ENCODE measurements around the gene REC8.

Gene REC8, protein sequence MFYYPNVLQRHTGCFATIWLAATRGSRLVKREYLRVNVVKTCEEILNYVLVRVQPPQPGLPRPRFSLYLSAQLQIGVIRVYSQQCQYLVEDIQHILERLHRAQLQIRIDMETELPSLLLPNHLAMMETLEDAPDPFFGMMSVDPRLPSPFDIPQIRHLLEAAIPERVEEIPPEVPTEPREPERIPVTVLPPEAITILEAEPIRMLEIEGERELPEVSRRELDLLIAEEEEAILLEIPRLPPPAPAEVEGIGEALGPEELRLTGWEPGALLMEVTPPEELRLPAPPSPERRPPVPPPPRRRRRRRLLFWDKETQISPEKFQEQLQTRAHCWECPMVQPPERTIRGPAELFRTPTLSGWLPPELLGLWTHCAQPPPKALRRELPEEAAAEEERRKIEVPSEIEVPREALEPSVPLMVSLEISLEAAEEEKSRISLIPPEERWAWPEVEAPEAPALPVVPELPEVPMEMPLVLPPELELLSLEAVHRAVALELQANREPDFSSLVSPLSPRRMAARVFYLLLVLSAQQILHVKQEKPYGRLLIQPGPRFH

DNA sequence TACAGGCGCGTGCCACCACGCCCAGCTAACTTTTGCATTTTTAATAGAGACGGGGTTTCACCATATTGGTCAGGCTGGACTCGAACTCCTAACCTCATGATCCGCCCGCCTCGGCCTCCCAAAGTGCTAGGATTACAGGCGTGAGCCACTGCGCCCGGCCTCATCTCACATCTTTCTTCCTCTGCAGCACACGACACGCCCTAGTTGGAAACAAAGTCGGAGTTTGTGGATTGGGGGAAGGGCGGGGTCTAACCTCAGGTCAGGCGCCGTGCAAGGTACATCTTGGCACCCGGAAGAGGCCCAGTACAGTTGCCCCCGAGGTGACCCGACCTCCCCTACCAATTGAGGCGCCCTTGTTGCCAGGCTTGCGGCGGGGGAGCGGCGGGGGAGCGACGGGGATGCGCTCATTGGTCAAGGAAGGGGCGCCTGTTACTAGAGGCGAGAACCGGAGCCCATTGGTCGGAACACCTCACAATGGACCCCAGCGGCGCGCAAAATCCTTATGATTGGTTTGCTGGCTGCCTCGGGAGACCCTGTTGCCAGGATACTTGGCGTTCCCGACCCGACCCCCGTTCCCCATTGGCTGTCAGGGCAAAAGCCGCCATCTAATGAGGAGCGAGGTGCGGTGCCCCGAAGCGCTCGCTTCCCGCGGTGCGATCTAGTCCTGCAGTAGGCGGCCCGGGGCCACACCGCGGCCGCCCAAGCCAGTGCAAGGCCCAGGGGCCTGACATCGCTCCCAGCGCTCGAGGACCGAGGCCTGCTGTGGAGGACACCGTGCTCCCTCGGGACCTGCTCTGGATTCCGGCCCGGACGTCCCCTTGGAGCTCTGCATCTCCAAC is at the start of gene REC8:
Gene REC8, plus strand, starts transcription at position 659 of the 839 bp plus-strand sequence. CDS start 473 bp downstream, outside the sequence.
- peak; percentile 55 for DNase-seq (ENCODE audit: low read depth)

DNA sequence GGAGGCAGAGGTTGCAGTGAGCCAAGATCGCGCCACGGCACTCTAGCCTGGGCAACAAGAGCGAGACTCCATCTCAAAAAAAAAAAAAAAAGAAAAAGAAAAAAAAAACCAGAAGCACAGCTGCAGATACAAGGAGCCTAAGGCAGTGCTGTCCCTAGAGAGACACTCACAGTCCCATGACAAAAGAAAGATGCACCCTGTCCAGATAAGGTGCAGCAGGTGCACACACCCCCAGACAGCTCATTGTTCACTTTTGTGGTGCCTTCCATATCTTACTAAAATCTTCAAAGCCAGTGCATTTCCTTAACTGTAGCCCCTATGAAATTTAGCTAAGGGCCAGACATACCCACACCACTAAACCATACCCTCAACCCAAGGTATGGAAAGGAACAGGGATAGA is 49.5 kb upstream of the REC8 start:
- no peak for DNase-seq (ENCODE audit: low read depth)

DNA sequence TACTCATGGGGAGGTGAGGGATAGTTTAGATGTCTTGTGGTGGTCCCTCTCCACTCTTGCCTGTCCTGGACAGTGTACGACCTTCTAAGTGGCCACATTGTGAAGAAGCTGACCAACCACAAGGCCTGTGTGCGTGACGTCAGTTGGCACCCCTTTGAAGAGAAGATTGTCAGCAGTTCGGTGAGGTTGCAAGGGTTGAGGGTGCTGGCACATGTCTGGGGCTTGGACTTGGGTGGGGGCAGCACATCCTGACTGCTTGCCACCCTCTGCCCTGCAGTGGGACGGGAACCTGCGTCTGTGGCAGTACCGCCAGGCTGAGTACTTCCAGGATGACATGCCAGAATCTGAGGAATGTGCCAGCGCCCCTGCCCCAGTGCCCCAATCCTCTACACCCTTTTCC is 49.0 kb upstream of the REC8 start:
- no peak for DNase-seq (ENCODE audit: low read depth)

DNA sequence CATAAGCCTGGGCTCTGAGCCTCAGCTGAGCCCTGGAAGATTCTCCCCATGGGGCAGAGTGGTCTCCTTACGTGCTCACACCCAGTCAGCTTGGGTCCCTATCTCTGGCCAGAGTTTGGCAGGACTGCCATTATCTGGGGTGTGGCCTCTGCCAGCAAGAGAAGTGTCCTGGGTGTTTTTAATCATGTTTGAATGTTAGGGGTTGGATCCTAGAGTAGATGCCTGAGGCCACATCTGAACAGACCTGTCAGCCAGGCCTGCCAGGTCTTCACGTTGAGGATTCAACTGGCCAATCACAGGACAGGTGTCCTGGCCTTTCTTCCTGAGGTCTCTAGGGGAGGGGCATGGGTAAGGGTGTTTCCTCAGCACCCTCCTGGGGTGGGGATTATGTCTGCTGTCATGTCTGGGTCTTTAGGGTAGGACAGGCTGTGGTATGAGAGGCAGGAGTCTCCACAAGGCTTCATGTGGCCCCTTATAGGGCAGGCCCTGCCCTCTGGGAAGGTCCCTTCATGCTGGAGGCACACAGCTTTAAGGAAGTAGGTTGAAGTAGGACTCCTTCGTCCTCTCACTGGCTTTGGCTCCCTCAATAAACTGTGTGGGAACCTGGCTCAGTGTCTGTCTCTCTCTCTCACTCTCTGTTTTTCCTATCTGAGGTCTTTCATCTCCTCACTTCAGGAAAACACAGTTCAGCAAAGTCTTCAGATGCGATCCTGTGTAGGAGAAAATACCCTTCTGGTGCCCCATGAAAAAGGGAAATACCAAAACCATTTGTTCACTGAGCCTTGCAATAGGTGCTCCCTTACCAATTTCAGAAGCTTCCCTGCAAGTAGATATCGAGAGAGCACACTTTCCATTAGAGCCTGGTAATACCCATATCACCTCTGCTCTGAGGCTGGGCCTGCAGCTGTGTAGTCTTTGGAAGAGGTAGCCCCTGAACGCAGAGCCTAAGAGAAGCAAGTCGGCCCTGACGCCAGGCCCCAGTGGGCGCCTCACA is 48.2 kb upstream of the REC8 start:
- no peak for DNase-seq (ENCODE audit: low read depth)

DNA sequence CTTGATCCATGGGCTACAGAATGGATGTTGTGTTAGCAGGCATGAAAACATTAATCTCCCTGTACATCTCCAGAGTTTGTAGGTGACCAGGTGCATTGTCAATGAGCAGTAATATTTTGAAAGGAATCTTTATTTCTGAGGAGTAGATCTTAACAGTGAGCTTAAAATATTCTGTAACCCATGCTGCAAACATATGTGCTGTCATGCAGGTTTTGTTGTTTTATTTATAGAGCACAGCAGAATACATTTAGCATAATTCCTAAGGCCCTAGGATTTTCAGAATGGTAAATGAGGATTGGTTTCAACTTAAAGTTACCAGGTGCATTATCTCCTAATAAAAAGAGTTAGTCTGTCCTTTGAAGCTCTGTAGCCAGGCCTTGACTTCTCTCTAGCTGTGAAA is 44.9 kb upstream of the REC8 start:
- no peak for DNase-seq (ENCODE audit: low read depth)

DNA sequence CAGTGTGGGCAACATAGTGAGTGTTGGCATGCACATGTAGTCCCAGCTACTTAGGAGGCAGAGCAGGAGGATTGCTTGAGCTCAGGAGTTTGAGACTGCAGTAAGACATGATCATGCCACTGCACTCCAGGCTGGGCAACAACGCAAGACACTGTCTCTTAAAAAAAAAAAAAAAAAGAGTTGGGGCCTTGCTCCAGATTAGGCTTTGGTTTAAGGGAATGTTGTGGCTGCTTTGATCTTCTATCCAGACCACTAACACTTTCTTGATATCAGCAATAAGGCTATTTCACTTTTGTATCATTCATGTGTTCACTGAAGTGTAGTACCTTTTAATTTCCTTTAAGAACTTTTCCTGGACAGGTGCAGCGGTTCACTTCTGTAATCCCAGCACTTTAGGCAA is 44.2 kb upstream of the REC8 start:
- DNase-seq (ENCODE audit: low read depth) = no peak

DNA sequence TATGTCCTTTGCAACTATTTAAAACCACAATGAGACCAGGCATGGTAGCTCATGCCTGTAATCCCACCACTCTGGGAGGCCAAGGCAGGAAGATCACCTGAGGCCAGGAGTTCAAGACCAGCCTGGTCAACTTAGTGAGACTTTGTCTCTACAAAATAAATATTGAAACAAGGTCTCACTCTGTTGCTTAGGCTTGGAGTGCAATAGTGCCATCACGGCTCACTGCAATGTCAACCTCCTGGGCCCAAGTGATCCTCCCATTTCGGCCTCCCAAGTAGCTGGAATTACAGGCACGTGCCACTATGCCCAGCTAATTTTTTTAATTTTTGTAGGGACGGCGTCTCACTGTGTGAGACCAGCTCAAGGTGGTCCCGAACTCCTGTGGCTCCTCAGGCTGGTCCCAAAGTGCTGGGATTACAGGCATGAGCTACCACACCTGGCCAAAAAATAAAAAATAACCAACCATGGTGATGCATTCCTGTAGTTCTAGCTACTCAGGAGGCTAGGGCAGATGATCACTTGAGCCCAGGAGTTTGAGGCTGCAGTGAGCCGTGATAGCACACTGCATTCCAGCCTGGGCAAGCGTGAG is 42.4 kb upstream of the REC8 start:
- DNase-seq (ENCODE audit: low read depth) = no peak

DNA sequence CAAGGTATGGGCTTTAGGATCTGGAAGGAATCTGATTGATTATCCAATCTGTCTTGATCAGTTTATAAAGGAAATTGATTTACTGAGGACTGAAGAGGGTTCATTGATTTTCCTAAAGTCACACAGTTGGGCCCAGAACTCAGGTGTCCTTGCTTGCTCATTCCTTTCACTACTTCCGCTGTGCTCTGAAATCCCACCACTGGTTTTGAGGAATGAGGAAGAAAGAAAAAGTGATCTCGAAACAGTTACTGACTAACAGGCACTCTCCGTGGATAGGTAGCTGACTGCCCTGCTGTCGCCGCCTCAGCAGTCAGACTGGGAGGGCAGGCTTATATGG is 41.5 kb upstream of the REC8 start, which contains the start of gene FITM1:
Gene FITM1, plus strand, starts transcription at position 280 of the 337 bp plus-strand sequence. CDS start 905 bp downstream, outside the sequence.
- DNase-seq (ENCODE audit: low read depth) = no peak

DNA sequence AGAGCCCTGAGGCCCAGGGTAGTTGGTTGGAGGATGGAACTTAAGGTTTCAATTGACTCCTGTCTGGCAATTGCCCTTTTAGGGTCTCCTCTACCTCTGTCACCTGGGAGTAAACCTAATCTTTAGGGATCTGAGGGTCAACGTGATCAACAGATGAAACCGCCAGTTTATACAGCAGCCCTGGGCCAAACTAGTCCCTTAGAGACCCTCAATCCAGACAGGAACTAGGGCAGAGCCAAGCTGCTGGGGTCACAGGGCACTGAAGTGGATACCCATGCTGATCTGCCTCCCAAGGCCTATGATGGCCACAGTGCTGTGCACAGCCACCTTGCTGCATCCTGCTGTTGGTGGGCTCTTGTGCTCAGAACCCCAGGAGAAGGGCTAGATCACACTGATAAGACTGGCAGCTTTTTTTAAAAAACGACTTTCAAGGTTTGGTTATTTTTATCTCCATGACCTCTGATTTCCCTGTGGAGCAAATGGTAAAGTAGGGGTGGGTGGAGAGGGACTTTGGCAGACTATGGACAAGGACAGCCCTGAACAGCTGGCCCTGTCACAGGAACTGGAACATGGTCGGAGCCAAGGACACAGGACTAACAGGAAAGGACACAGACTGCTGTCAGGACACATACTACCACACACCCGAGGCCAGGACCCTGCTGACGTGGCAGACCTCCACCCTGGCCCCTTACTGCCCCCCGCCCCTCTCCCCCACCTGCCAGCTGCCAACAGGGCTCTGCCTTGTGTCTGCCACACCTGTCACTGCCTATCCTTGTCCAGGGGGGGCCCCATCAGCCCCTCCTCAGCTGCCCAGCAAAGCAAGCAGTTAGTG is 40.9 kb upstream of the REC8 start:
- DNase-seq (ENCODE audit: low read depth) = no peak

DNA sequence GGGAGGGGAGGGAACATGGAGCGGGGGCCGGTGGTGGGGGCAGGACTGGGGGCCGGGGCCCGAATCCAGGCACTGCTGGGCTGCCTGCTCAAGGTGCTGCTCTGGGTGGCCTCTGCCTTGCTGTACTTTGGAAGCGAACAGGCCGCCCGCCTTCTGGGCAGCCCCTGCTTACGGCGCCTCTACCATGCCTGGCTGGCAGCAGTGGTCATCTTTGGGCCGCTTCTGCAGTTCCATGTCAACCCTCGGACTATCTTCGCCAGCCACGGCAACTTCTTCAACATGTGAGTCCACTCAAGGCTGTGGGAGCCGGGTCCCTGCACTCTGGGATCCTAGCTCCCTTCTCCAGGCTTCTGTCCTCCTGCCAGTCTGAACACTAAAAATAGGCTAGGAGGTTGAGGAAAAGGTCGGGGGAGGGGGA is 40.3 kb upstream of the REC8 start:
- no peak for DNase-seq (ENCODE audit: low read depth)

DNA sequence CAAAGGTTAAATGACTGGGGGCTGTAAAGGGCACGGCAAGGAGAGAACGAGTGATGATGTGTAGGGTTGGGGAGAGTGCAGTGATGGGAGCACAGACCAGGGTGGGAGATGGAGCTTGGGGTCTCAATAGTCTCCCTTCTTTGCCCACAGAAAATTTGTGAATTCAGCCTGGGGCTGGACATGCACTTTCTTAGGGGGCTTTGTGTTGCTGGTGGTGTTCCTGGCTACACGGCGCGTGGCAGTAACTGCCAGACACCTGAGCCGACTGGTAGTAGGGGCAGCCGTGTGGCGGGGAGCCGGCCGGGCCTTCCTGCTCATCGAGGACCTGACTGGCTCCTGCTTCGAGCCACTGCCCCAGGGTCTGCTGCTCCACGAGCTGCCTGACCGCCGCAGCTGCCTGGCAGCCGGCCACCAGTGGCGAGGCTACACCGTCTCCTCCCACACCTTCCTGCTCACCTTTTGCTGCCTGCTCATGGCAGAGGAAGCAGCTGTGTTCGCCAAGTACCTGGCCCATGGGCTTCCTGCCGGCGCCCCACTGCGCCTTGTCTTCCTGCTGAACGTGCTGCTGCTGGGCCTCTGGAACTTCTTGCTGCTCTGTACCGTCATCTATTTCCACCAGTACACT is 39.7 kb upstream of the REC8 start:
- DNase-seq (ENCODE audit: low read depth) = no peak

DNA sequence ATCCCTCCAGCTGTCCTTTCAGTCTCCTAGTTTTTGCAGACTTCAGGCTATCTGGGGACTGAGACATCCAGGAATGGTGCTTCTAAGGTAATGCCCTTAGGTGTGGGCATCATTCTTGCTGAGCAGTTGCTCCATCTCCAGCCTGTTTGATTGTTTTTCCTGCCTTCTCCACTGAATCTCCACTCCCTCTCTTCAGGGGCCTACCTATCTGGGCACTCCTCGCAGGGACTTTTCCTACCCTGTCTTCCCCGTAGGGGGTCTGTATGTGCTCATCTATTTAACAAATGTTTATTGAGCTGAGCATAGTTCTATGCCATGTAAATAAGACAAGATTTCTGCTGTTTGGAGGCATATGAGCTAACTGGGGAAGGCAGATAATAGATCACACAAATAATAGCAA is 38.9 kb upstream of the REC8 start:
- DNase-seq (ENCODE audit: low read depth) = no peak

DNA sequence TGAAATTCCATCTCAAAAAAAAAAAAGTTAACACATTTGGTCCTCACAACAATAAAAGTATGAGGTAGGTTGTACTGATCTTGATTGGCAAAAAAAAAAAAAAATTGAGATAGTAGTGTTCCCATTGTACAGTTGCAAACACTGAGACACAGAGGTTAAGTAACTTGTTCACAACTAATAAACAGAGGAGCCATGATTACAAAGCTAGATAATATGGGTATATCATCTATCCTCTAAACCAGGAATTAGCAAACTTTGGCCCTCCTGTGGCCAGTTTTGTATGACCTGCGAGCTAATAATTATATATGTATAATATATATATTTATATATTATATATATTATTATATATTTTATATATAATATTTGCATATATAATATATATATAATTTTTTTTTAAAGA is 38.1 kb upstream of the REC8 start:
- no peak for DNase-seq (ENCODE audit: low read depth)

DNA sequence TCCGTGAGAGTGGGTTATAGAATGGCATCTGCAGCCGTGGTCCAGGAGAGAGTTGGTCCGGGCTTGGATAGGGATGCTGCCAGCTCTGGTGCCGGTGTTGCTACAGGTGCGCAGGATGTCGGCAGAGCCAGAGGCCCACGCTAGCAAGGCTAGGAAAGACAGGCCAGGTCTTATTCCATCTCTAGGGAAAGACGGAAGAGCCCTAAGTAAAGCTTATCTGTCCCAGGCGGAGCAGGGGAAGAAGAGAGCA is 36.4 kb upstream of the REC8 start:
- no peak for DNase-seq (ENCODE audit: low read depth)

DNA sequence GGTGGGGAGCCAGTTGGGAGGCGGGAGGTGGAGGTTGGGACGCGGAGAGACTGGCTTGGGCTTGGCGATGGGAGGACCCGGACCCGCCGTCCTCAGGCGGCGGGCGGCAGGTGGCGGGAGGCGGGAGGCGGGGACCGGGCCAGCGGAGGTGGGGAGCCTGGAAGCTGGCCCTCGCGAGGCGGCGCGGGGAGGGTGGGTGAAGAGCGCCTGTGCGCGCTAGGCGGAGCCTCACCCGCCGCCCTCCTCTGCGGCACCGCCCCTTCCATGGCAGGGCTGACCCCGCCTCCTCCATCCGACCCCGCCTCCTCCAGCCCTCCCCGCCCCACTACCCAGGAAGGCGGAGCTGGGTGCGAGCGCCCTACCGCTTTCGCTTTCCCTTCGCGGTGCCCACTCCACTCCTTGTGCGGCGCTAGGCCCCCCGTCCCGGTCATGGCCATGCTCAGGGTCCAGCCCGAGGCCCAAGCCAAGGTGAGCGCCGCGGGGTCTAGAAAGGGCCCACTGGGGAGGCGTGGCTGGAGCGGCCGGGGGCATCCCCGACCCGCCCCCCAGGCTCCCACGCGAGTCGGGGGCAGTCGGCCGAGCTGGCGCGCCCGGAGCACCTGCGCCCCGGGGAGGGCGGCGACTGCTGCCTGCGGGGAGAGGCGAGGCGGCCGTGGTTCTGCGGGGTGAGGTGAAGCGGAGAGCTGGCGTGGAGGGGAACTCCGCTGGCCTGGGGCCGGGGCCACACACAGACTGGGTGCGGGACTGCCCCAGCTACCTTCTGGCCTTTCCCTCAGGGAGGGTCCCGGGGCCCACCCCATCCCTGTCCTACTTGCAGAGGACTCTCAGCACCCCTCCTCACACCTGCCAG is 35.8 kb upstream of the REC8 start, which contains the start of gene PSME1:
Gene PSME1, plus strand, starts transcription at position 361 of the 850 bp plus-strand sequence. Its CDS starts 69 bp downstream, at position 430.
- DNase-seq (ENCODE audit: low read depth) = peak; percentile 89

DNA sequence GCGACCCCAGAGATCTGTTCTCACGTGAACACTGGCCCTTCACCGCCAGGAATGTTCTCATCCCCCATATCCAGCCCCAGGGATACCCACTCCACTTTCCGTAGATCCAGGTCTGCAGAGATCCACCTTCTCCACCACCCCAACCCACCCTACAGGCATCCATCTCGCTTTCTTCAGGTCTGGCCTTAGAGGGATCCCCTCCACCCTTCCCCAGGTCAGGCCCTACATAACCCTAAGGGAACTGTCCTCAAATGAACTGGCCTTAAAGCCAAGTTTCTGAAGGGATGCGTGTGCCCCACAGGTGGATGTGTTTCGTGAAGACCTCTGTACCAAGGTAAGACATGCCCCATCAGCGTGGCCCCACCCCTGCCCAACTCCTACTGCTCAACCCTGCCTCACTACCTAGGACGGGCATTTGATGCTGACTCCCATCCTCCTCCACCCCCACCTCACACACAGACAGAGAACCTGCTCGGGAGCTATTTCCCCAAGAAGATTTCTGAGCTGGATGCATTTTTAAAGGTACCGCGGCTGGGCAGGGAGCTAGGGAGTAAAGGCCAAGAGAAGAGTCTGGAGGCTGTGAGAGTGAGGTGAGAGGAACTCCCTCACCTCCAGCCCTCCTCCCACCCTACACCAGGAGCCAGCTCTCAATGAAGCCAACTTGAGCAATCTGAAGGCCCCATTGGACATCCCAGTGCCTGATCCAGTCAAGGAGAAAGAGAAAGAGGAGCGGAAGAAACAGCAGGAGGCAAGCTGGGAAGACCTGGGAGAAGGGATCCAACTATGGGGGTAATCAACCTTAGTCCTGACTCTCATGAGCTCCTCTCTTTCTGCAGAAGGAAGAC is 35.0 kb upstream of the REC8 start:
- DNase-seq (ENCODE audit: low read depth) = no peak

DNA sequence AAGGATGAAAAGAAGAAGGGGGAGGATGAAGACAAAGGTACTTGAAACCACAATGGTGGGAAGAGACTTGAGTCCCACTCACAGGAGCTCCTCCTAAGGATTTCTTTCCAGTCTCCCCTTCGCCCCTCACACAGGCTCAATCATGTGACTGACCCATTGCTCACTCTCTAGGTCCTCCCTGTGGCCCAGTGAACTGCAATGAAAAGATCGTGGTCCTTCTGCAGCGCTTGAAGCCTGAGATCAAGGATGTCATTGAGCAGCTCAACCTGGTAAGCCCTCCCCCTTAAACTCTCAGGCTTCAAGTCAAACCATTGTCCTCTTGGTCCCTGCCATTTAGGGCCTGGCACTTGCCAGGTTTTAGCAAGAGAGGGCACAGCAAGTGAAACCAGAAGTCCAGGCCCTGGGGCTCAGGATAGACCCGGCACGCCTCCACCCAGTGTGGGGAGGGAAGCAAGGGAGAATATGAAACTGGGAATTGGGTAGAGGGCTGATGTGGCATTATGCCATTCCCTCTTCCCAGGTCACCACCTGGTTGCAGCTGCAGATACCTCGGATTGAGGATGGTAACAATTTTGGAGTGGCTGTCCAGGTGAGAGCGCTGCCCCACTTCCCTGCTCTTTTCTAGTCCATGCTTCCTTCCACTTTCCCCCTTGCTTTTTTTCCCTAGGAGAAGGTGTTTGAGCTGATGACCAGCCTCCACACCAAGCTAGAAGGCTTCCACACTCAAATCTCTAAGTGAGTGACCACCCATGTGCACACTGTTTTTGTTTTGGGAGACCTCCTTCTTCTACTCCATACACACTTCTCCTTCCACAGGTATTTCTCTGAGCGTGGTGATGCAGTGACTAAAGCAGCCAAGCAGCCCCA is 34.1 kb upstream of the REC8 start:
- no peak for DNase-seq (ENCODE audit: low read depth)
